Stimulated activated CD4-positive, alpha-beta T cell treated with anti-CD3 and anti-CD28 coated beads, TNF-alpha, amount 100 ng/mL, for 4 hours (primary cell): ENCODE results near the gene ADAMTS2.

Experiments
- DNase-seq, 3 experiments: peaks; one replicate each; pipeline ENCODE4 v3.0.0-alpha.2; 2020; ENCODE audit warnings: low read depth in 3 of 3

ADAMTS2 gene

GRCh38 chr5:179311091-179311470 lies 34.2 kb downstream of the ADAMTS2 start:
- no peak for DNase-seq

GRCh38 chr5:179310439-179311090 lies 34.7 kb downstream of the ADAMTS2 start:
- DNase-seq: no peak

GRCh38 chr5:179309751-179310320 lies 35.4 kb downstream of the ADAMTS2 start:
- DNase-seq: no peak

- DNase-seq: no peak
Measured at GRCh38 chr5:179309383-179309670, 35.9 kb downstream of the ADAMTS2 start.

GRCh38 chr5:179308563-179309382 lies 36.5 kb downstream of the ADAMTS2 start:
- DNase-seq: no peak

GRCh38 chr5:179307931-179308471 lies 37.3 kb downstream of the ADAMTS2 start:
- no peak for DNase-seq

- no peak for DNase-seq
Measured at GRCh38 chr5:179307013-179307800, 38.1 kb downstream of the ADAMTS2 start.

- no peak for DNase-seq
Measured at GRCh38 chr5:179306191-179307012, 38.9 kb downstream of the ADAMTS2 start.

GRCh38 chr5:179304871-179305270 lies 40.4 kb downstream of the ADAMTS2 start:
- DNase-seq: no peak

- DNase-seq: no peak
Measured at GRCh38 chr5:179304466-179304865, 40.8 kb downstream of the ADAMTS2 start.

- DNase-seq: no peak
Measured at GRCh38 chr5:179303451-179304200, 41.6 kb downstream of the ADAMTS2 start.

GRCh38 chr5:179302499-179303185 lies 42.6 kb downstream of the ADAMTS2 start:
- DNase-seq: no peak

- no peak for DNase-seq
Measured at GRCh38 chr5:179301796-179302195, 43.5 kb downstream of the ADAMTS2 start.

GRCh38 chr5:179301376-179301775 lies 43.9 kb downstream of the ADAMTS2 start:
- DNase-seq: no peak

- DNase-seq: no peak
Measured at GRCh38 chr5:179300581-179301180, 44.6 kb downstream of the ADAMTS2 start.

GRCh38 chr5:179298181-179298993 lies 46.9 kb downstream of the ADAMTS2 start:
- no peak for DNase-seq

- no peak for DNase-seq
Measured at GRCh38 chr5:179297486-179298180, 47.6 kb downstream of the ADAMTS2 start.

- DNase-seq: no peak
Measured at GRCh38 chr5:179297026-179297425, 48.2 kb downstream of the ADAMTS2 start.
